Cardiac fibroblast (primary cell): ENCODE data around the gene ANKRD22.
A peak's percentile ranks its signal among the peaks of the same experiment; 100 is the strongest.

Experiments
- DNase-seq, 2 donors: peaks; one replicate each; pipeline versions ENCODE4 v3.0.0 to v3.0.0-alpha.2; 2010; ENCODE audit warnings: low read depth in 2 of 2
- H3K4me3 ChIP-seq, 2 donors: replicated peaks in 1 of 2; 1 replicate in 1 of 2; 2 replicates in 1 of 2; pipeline ENCODE4 v1.5.1; 2011; ENCODE audit warnings: low read depth in 2 of 2, low read length in 2 of 2, mild to moderate bottlenecking in 2 of 2, moderate library complexity in 1 of 2
- CTCF ChIP-seq: IDR thresholded peaks from one replicate; pipeline ENCODE4 v1.5.1; 2011; ENCODE audit warnings: low read depth, mild to moderate bottlenecking, low read length, inconsistent platforms

The ANKRD22 gene

GRCh38 chr10:88877298-88877697 lies 25.7 kb upstream of the ANKRD22 start:
- no peak for DNase-seq
- H3K4me3 ChIP-seq = no peak overlapping the region
- TF ChIP-seq CTCF = no peak

DNA sequence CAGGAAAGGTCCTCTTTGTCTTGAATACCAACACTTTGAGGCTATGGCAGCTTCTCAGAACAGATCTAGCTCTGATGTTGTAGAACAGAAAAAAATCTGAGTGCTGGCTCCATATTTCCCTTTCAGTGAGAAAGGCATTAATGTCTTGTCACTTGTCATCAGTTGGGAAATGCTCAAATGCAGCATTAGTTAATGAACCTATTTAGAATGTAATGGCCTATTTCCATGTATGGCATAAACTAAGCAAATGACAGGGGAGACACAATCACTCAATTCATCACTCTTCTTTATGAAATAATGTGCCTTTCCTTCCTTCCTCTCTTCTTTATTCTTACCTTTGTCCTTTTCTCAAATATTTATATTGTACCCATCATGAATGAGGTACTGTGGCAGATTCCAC lies 23.4 kb upstream of the ANKRD22 start:
- no peak for DNase-seq
- TF ChIP-seq CTCF = no peak
- H3K4me3 ChIP-seq = no peak overlapping the region

- DNase-seq = peak; percentile 51 to 52
- TF ChIP-seq CTCF = no peak
- H3K4me3 ChIP-seq = no peak overlapping the region
These were observed 22.6 kb upstream of the ANKRD22 start for GRCh38 chr10:88874281-88874680.

DNA sequence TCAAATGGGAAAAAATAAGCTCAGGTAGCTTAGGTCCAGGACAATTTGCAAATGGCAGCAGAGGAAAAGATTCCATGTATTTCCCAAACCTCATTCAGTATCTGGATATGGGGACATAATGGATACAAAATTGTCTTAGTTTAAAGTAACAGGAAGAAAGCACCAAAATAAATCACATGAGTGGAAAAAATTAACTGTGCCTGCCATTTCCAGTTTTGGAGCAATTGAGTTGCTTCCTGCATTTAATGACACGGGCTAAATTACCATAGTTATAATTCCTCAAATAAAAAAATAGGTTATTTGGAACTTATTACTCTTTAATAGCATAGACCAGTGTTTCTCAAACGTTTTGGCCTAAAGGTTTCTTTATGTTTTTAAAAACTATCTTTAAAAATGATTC lies 22.1 kb upstream of the ANKRD22 start:
- no peak overlapping the region for H3K4me3 ChIP-seq
- DNase-seq = no peak
- TF ChIP-seq CTCF = no peak

- TF ChIP-seq CTCF = no peak
- H3K4me3 ChIP-seq = no peak overlapping the region
- no peak for DNase-seq
These were observed 18.4 kb upstream of the ANKRD22 start for GRCh38 chr10:88870089-88870488.

DNA sequence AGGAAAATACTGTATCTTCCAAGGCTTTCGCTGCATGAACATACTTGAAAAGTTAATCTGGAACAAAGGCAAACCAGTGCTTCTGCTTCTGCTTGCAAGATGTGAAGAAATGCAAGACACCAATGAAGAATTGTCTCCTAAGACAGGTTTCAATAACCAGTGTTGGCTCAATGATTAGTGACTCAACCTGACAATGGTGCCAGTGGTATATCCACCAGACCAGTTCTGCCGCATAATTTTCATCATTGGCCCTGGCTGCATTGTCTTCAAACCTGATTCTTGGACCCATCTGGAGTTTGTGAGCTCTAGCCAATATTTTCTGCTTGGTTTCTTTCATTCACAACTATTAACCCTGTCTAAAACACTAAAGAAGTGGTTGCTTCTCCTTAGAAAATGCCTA lies 14.8 kb upstream of the ANKRD22 start:
- H3K4me3 ChIP-seq = no peak overlapping the region
- TF ChIP-seq CTCF = no peak
- DNase-seq = no peak

DNA sequence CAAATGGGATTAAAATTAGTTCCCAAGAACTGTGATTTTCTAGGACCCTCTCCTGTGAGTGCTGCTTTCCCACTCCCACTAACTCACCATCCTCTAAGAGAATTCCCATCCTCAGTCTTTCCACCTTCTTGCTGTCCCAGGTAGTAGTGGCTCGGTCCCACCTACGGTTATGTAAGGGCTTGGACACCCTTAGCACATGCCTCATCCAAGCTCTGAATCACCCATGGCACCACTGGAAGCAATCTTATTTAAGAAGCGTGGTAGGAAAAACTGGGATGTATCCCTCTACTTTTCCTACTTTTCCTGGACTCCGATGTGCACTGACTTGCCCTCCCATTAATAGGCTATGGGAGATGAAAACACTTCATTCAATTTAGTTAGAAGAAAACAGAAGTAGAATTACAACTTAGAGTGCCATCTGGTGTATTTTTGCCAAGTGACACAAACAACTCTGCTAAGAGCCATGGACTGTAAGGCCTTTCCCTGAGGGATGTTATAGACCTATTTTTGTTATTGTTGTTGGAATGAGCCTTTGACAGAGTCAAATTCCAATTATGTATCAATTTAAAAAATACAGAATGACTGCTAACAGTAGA lies 13.7 kb upstream of the ANKRD22 start:
- peak; percentile 49 to 64 for DNase-seq
- TF ChIP-seq CTCF = no peak
- H3K4me3 ChIP-seq = no peak overlapping the region
